NCI-H774 (cell line): ENCODE data around the gene PSRC1.

ENCODE experiments used
- DNase-seq: peaks from one replicate; lab custom pipeline; 2025; lab: John Stamatoyannopoulos, UW

The PSRC1 gene

GRCh38 chr1:109272021-109272799, 10.7 kb downstream of the PSRC1 start:
- DNase-seq, result no peak

GRCh38 chr1:109271458-109271857, 11.5 kb downstream of the PSRC1 start:
- no peak for DNase-seq

- DNase-seq, result no peak
Measured at GRCh38 chr1:109270623-109271317, 12.2 kb downstream of the PSRC1 start.

GRCh38 chr1:109269981-109270622, 12.8 kb downstream of the PSRC1 start:
- DNase-seq, result no peak

- DNase-seq, result no peak
Measured at GRCh38 chr1:109269212-109269980, 13.5 kb downstream of the PSRC1 start.

GRCh38 chr1:109268431-109269211, 14.3 kb downstream of the PSRC1 start:
- DNase-seq, result no peak

- DNase-seq, result no peak
Measured at GRCh38 chr1:109267743-109268300, 15.1 kb downstream of the PSRC1 start.

GRCh38 chr1:109266965-109267364, 16.0 kb downstream of the PSRC1 start:
- DNase-seq, result no peak

- DNase-seq, result no peak
Measured at GRCh38 chr1:109265741-109266330, 17.1 kb downstream of the PSRC1 start.

GRCh38 chr1:109265016-109265415, 17.9 kb downstream of the PSRC1 start:
- no peak for DNase-seq

- no peak for DNase-seq
Measured at GRCh38 chr1:109264379-109264755, 18.6 kb downstream of the PSRC1 start.

- no peak for DNase-seq
Measured at GRCh38 chr1:109263597-109264378, 19.2 kb downstream of the PSRC1 start.

- no peak for DNase-seq
Measured at GRCh38 chr1:109263234-109263596, 19.7 kb downstream of the PSRC1 start.

GRCh38 chr1:109262231-109263055, 20.5 kb downstream of the PSRC1 start:
- no peak for DNase-seq

- DNase-seq, result no peak
Measured at GRCh38 chr1:109261578-109261977, 21.4 kb downstream of the PSRC1 start.

- DNase-seq, result no peak
Measured at GRCh38 chr1:109261006-109261405, 21.9 kb downstream of the PSRC1 start.

- DNase-seq, result no peak
Measured at GRCh38 chr1:109259674-109260557, 23.0 kb downstream of the PSRC1 start.
